GM19467 (cell line): ENCODE data around the gene XRCC3.

Source experiments
- ATAC-seq: cut with Tn5 transposase; IDR thresholded peaks from one replicate; pipeline ENCODE4 v1.9.1; 2021; ENCODE audit warnings: mild to moderate bottlenecking, moderate library complexity; ENCODE audit not compliant: unreplicated experiment

XRCC3 gene

GRCh38 chr14:103715052-103716000 lies at the start of gene XRCC3, which contains the start of gene ZFYVE21:
XRCC3 (minus strand) TSS chr14:103715451; CDS start chr14:103711087, 4,364 bp downstream.
ZFYVE21 (plus strand) TSS chr14:103715810; CDS start chr14:103715842, 32 bp downstream.
- peak; percentile 92 for ATAC-seq

DNA sequence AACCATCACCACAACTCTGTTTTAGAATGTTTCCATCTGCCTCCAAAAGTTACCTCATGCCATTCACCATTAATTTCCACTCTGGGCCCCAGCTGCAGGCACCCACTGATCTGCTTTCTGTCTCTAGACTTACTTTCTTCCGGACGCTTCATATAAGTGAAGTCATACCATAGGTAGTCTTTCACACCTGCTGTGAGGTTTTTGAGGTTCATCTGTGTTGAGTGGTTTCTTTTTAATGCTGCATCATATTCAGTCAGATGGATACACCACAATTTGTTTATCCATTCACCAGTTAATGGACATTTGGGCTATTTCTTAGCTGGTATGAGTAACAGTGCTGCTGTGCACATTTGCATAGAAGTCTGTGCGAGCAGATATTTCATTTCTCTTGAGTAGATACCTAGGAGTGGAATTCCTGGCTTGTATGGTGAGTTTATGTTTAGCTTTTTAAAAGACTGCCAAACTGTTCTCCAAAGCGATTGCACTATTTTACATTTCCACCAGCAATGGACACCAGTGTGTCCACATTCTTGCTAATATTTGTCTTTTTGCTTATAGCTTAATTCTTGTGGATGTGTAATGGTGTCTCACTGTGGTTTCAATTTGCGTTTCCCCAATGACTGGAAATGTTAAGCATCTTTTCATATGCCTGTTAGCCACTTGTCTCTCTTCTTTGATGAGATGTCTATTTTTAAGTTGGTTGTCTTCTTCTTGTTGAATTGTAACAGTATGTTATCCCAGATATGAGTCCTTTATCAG lies 48.7 kb upstream of the XRCC3 start:
- peak; percentile 81 for ATAC-seq

DNA sequence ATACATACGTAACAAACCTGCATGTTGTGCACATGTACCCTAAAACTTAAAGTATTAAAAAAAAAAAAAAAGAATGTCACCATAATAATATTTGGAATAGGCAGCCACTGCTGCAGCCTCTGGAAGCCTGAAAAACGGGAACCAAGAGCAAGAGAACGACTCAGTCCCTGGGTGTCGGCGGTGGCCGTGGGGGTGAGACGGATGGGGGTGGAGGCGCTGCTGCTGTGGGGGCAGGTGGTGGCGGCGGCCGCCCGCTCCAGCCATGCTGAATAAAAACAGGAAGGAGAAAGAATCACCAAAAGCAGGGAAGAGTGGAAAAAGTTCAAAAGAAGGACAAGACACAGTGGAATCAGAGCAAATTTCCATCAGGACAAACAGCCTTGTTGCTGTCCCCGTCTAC lies 47.3 kb upstream of the XRCC3 start:
- ATAC-seq: no peak

DNA sequence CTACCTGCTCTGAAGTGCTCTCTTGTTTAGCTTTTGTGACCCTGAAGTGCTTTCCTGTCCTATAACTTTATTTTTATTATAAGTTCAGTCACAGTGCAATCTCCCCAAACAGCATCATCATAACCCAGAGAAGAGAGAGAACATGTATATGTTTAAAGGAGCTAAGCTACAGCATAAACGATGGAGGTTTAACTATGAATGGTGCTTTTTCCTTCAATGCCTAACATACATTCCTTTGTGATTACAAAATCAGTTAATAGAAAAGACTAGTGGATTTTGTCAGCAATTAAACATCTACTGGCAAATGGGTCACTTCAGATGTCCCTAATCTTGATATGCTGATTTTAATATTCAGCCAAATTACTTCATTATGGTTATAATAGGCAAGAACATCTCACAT lies 46.8 kb upstream of the XRCC3 start:
- no peak for ATAC-seq

- ATAC-seq: no peak
Observed at GRCh38 chr14:103758059-103758776, 43.0 kb upstream of the XRCC3 start.

DNA sequence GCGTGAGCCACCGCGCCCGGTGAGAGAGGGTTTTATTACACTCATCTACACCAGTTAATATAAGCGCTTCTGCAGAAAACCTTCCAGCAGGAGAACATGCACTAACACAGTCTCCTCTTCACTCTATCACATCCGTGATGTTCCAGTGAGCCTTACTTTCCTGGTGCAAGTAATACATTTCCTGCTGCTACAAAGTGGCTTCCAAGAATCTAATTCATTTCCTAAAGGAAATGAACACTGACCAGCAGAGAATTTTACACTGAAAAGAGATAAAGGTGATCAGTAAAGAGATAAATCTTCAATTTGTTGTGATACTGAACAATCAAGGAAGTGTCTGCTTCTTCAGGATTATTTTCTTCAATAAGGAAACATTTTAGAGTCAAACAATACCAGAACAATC lies 39.8 kb upstream of the XRCC3 start:
- no peak for ATAC-seq

DNA sequence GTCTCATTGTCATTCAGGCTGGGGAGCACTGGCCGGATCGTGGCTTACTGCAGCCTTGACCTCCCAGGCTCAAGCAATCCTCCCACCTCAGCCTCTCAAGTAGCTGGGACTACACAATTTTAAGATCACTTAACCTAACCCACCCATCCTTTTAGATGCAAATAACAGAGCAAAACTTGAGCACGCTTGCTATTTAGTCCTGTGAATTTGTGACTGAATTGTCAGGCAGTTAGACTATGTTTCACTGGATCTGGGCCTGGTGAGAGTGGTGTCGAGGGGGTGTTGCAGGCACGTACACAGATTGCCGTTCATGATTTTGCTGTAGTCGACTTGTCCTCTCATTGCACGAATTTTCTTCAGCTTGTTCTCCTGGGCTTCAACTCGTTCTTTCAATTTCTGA lies 38.5 kb upstream of the XRCC3 start:
- ATAC-seq: no peak

DNA sequence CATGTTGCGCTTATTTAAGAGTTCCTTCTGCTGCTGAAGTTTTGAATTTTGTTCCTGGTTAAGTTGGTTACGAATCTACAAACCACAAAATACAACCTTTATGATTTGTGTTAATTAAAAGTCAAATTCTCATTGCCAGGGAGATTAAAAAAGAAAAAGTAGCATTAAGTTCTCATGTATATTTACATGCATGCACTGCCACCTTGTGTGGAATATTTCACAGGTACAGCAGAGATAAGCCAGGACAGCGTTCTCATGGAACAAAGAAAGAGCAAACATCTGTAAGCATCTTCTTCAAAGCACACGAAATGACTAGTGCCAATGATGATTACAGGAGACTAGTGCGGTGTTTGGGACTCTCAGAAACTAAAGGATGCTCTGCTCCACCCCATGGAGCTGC lies 34.6 kb upstream of the XRCC3 start:
- no peak for ATAC-seq

DNA sequence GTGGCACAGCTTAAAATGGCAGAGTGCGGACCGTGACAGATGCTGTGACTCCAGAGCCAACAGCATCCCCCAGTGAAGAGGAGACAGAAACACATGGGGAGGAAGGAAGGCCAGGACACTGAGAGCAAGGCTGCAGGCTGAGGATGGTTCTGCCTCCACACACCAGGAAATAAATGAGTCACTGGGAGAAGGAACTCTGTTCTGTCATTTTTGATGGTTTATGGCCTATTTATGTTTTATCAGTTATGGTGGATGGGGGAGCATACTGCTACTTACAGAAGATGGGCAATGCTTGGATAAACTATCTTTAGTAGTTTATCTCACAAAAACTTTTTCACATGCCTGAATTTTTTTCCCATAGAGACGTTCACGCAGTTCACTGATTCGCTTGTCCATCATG lies 34.2 kb upstream of the XRCC3 start:
- ATAC-seq: no peak

GRCh38 chr14:103748534-103748857 lies 33.2 kb upstream of the XRCC3 start:
- ATAC-seq: no peak

- ATAC-seq: no peak
Observed at GRCh38 chr14:103746701-103747100, 31.4 kb upstream of the XRCC3 start.

DNA sequence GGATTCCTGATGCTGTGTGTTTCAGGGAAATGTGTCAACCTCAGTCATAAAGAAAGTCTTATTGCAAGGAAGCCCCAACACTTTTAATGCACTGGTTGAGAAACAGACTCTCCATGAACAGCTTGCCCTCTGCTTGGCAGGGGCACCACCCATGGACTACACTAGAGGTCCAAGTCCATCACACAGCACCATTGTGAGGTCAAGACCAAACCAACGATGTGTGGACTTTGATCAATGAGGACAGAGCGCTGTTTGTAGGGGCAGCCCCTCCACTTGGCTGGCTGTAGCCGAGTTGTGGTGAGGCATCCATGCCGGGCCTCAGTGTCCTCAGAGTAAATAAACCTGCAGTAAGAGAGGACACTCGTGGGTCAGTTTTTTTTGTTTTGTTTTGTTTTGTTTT lies 30.2 kb upstream of the XRCC3 start:
- no peak for ATAC-seq

DNA sequence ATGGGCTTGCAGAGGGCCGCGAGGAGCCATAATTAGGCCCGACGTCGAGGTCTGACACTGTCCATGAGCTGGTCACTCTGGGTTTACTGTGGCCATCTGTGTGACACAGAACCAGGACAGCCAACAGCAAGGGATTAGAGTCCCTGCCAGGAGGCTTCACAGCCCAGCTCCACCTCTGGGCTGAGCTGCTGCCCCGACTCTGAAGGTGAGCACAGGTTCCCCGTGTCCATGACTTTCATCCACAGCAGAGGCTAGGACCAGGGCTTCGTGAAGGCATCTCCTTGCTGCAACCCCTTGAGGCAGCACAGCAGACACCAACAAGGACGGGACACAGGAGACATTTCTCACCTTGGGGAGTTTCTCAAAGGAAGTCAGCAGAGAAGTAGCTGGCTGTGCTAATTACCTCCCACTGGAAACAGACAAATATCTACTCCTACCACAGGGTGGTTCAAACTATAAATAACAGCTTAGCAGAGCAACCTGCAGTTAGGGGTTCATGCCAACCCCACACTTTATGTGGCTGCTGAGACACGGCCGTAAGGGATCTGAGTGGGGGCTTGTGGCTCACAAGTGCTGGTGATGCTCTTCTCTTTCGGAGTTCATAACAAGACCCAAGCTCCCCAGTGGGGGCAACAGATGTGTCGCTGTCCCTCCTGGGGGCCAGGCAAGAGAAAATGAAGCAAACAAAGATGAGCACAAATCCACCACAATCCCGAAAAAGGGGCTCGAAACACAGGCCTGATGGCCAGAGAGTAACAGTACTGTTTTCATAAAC lies 29.6 kb upstream of the XRCC3 start:
- no peak for ATAC-seq

DNA sequence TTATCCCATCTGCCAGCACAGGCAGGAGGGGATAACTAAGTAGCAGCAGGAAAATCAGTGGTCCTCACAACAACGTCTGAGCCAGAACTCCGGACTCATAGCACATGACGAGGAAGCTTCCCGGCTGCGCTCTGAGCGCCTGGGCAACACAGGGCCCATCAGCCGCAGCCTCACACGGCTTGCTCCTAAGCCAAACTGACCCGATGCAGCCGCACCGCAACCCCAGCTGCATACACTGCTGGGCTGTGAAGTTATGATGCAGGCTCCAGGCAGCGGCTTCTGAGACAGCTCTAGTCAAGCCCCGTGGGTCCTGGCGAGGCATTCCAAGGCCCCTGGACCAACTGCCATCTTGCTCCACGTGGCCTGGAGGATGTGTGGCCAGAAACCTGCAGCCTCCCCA lies 28.4 kb upstream of the XRCC3 start:
- no peak for ATAC-seq

GRCh38 chr14:103742499-103743255 lies 27.4 kb upstream of the XRCC3 start:
- no peak for ATAC-seq

DNA sequence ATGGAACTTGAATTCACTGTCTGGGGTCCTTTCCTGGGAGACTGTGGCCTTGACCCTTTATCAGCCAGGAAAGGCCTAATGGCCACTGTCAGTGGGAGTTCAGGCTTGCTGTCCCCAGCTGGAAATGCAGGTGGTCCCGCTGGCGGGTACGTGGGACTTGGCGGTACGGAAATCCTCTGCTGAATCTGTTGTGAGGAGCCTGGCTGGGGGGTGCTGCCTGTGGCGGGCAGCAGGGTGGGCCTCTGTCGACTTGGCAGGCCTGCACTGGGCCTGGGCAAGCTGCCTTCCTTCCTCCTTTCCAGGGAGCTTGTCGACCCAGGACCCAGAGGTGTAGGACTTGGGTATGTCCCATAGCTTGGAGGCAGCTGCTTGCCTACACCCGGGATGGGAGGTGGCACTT lies 26.6 kb upstream of the XRCC3 start:
- ATAC-seq: no peak

DNA sequence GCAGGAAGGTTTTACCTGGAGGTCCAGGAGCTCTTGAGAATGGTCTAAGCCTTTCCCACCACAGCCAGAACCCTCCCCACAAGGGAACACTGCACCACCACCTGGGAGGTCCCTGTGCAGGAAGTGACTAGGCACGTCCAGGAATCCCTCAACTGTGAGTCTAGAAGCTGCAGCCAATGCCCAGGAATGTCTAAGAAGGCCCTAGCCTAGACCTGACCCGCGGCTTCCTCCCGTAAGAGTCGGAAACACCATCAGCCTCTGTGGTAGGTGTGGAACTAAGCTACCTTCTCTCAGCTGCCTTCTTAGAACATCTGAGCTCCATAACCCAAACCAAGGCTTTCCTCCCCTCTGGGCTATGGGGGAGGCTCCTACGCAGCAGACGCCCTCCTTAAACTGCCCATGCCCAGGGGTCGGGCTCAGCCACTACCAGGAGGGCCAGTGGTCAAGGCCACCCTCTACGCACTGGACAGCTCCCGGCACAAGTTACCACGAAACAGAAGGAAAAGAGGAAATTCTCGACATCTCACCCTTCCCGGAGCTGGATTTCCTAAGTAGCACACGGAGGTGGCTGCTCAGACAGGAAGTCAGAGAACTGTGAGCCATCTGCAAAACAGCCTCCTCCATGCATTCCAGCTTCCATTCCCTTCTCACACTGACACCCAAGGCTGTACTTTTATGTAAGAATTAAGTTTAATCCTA lies 25.9 kb upstream of the XRCC3 start:
- ATAC-seq: no peak

DNA sequence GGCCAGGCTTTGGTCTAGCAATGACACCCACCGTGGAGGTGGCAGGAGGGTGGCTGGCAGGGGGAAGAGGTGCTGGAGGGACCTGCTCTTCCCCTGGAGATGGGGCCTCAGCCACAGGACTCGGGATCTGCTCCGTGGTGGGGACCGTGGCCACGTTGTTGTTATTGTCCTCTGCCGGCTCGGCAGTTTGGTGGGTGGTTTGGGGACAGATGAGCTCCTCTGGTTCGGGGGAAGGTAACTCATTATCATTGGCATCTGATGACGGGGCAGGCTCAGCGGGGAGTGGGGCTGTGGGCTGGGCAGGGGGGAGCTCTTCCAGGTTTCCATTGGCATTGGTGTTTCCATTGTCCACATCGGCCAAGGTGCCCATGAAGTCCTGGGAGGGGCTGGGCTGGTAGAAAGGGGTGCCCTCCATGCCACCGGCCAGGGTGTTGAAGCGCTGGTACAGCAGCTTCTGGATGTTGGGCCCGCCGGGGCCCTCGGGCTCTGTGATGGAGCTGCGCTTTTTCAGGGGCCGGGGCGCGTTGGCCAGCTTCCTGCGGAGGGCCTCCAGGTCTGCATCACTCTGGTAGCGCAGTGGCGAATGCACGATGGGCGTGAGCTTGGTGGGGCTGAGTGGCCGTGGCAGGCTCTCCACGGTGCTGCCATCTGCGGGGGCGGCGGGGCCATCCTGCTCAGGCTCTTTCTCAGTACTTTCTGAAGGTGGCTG lies 24.7 kb upstream of the XRCC3 start:
- ATAC-seq: no peak

DNA sequence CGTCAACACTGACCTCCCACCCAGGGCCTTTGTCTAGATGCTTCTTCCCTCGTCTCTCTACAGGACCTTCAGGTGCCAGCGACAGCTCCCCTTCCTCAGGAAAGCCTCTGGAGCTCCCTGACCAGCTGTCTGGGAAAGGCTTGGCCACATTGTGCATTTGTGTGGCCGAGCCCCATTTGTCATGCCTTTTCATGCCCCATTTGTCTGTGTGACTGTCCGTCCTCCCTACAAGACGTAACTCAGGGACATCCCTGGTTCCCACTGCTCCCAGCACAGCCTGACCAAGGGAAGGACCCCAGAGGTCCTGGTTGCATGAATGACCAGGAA lies 24.2 kb upstream of the XRCC3 start:
- ATAC-seq: no peak
